HCT116 (cell line): ENCODE measurements around the gene IFI27L2. TPM values are rescaled to one million over a fixed set of nuclear protein-coding genes. Genes with fewer than 3 reads are reported as not detected.

Experiments used
- ATAC-seq: fragments of 200-7000 bp; cut with Tn5 transposase; 2 replicates; pipeline ENCODE4 v1.9.1; 2020; ENCODE audit warnings: mild to moderate bottlenecking, moderate library complexity
- BruUV-seq: library from RNA; stranded (reverse); fragments of 400-500 nt; replicated peaks from 2 replicates; lab custom pipeline; 2021; lab: Mats Ljungman, UMichigan
- CTCF ChIA-PET: fragments of 300-600 bp; sonication (Branson Sonifier 250); formaldehyde crosslinking; loops from one replicate; lab custom pipeline; 2021; ENCODE audit warnings: antibody characterized with exemption; lab: Charles Lee
- POLR2A ChIA-PET: fragments of 300-600, 350-600 bp; sonication (Branson Sonifier 250); formaldehyde crosslinking; loops from one replicate; lab custom pipeline; 2021; ENCODE audit warnings: antibody characterized with exemption; lab: Charles Lee
- RAD21 ChIA-PET, 2 experiments: fragments of 300-600 bp; sonication (Branson Sonifier 250); formaldehyde crosslinking; loops; one replicate each; lab custom pipeline; 2023; ENCODE audit warnings: low total read pairs in 2 of 2; ENCODE audit not compliant: uncharacterized antibody in 2 of 2, unreplicated experiment in 2 of 2, low non-redundant PET in 1 of 2; lab: Charles Lee
- DNase-seq: peaks from one replicate; pipeline ENCODE4 v3.0.0-alpha.2; 2010; ENCODE audit warnings: low read depth, low spot score
- H2AFZ ChIP-seq: fragments of 200-600 bp; shearing (Covaris generic), sonication (generic); 2 replicates; pipeline ENCODE4 v1.6.1; 2017; ENCODE audit warnings: low read depth, mixed run types, mixed read lengths, antibody characterized with exemption, low read length; ENCODE audit not compliant: poor library complexity, severe bottlenecking
- H3K27ac ChIP-seq: 2 replicates; pipeline ENCODE4 v1.5.1; 2012; ENCODE audit warnings: low read depth, low read length
- H3K27me3 ChIP-seq: fragments of 200-600 bp; sonication (generic); 2 replicates; pipeline ENCODE4 v1.6.1; 2016; ENCODE audit warnings: mixed run types, low read length, mixed read lengths; ENCODE audit not compliant: insufficient read depth
- H3K36me3 ChIP-seq, 2 experiments: fragments of 200-500 bp in 1 of 2; fragments of 200-600 bp in 1 of 2; sonication (Bioruptor generic) in 1 of 2; sonication (generic) in 1 of 2; 2 replicates each; pipeline versions ENCODE4 v1.5.1 to v1.6.1; 2014 to 2016; ENCODE audit warnings: low read length in 2 of 2, inconsistent platforms in 1 of 2, mixed read lengths in 1 of 2, mixed run types in 1 of 2; ENCODE audit not compliant: insufficient read depth in 2 of 2, control insufficient read depth in 1 of 2
- H3K4me1 ChIP-seq, 2 experiments: fragments of 200-600 bp in 1 of 2; sonication (generic) in 1 of 2; 2 replicates each; pipeline versions ENCODE4 v1.5.1 to v1.6.1; 2012 to 2017; ENCODE audit warnings: low read length in 2 of 2, inconsistent platforms in 1 of 2, mild to moderate bottlenecking in 1 of 2, mixed read lengths in 1 of 2, mixed run types in 1 of 2, moderate library complexity in 1 of 2; ENCODE audit not compliant: insufficient read depth in 2 of 2, control insufficient read depth in 1 of 2
- H3K4me2 ChIP-seq: fragments of 200-600 bp; sonication (generic); 2 replicates; pipeline ENCODE4 v1.6.1; 2017; ENCODE audit warnings: mixed run types, low read length, mixed read lengths
- H3K4me3 ChIP-seq, 2 experiments: fragments of 200-600 bp in 1 of 2; sonication (generic) in 1 of 2; replicated peaks in 1 of 2; 2 replicates each; pipeline ENCODE4 v1.5.1; 2011 to 2016; ENCODE audit warnings: low read length in 2 of 2, control low read depth in 1 of 2, low read depth in 1 of 2, mild to moderate bottlenecking in 1 of 2, mixed read lengths in 1 of 2, mixed run types in 1 of 2
- H3K79me2 ChIP-seq: fragments of 200-600 bp; sonication (generic); 2 replicates; pipeline ENCODE4 v1.6.1; 2017; ENCODE audit warnings: mild to moderate bottlenecking, mixed run types, low read length, moderate library complexity, mixed read lengths; ENCODE audit not compliant: insufficient read depth
- H3K9ac ChIP-seq: fragments of 200-600 bp; sonication (generic); 2 replicates; pipeline ENCODE4 v1.6.1; 2016; ENCODE audit warnings: low read length, mixed read lengths
- H3K9me2 ChIP-seq: fragments of 200-600 bp; sonication (generic), shearing (Covaris generic); 2 replicates; pipeline ENCODE4 v1.6.1; 2017; ENCODE audit warnings: mixed run types, mild to moderate bottlenecking, moderate library complexity; ENCODE audit not compliant: insufficient read depth
- H3K9me3 ChIP-seq, 2 experiments: fragments of 200-500 bp in 1 of 2; fragments of 200-600 bp in 1 of 2; sonication (Bioruptor generic) in 1 of 2; sonication (generic) in 1 of 2; 2 replicates each; pipeline ENCODE4 v1.6.1; 2014 to 2017; ENCODE audit warnings: low read length in 2 of 2, mixed read lengths in 2 of 2, inconsistent platforms in 1 of 2, low read depth in 1 of 2, mild to moderate bottlenecking in 1 of 2, mixed run types in 1 of 2, moderate library complexity in 1 of 2; ENCODE audit not compliant: control insufficient read depth in 1 of 2, insufficient read depth in 1 of 2
- H4K20me1 ChIP-seq: fragments of 200-600 bp; sonication (generic), shearing (Covaris generic); 2 replicates; pipeline ENCODE4 v1.6.1; 2017; ENCODE audit warnings: mixed run types, mild to moderate bottlenecking, moderate library complexity; ENCODE audit not compliant: insufficient read depth
- ATF3 ChIP-seq: IDR thresholded peaks from 2 replicates; pipeline ENCODE4 v1.6.1; 2012
- CBX3 ChIP-seq: IDR thresholded peaks from 2 replicates; pipeline ENCODE4 v1.6.1; 2012; ENCODE audit warnings: low read depth
- CEBPB ChIP-seq: IDR thresholded peaks from 2 replicates; pipeline ENCODE4 v1.6.1; 2012; ENCODE audit warnings: low read depth
- ELF1 ChIP-seq: IDR thresholded peaks from 2 replicates; pipeline ENCODE4 v1.6.1; 2012; ENCODE audit warnings: low read depth, borderline replicate concordance
- EZH2 ChIP-seq: fragments of 200-600 bp; sonication (generic); IDR thresholded peaks from 2 replicates; pipeline ENCODE4 v1.6.1; 2017; ENCODE audit warnings: antibody characterized with exemption, mixed run types
- EZH2phosphoT487 ChIP-seq: fragments of 200-600 bp; IDR thresholded peaks from 2 replicates; pipeline ENCODE4 v1.6.1; 2018; ENCODE audit warnings: antibody characterized with exemption, borderline replicate concordance
- JUND ChIP-seq: IDR thresholded peaks from 2 replicates; pipeline ENCODE4 v1.6.1; 2012
- POLR2AphosphoS5 ChIP-seq: IDR thresholded peaks from 2 replicates; pipeline ENCODE4 v1.6.1; 2011; ENCODE audit warnings: mild to moderate bottlenecking, low read depth, low read length, moderate library complexity
- RAD21 ChIP-seq: IDR thresholded peaks from 2 replicates; pipeline ENCODE4 v1.6.1; 2012; ENCODE audit warnings: low read depth, mild to moderate bottlenecking
- REST ChIP-seq: IDR thresholded peaks from 2 replicates; pipeline ENCODE4 v1.6.1; 2012; ENCODE audit warnings: low read depth
- SP1 ChIP-seq: IDR thresholded peaks from 2 replicates; pipeline ENCODE4 v1.6.1; 2012; ENCODE audit warnings: low read depth
- SRF ChIP-seq: IDR thresholded peaks from 2 replicates; pipeline ENCODE4 v1.6.1; 2012; ENCODE audit warnings: low read depth
- ZBTB33 ChIP-seq: IDR thresholded peaks from 2 replicates; pipeline ENCODE4 v1.6.1; 2011; ENCODE audit warnings: mild to moderate bottlenecking, low read length, moderate library complexity; ENCODE audit not compliant: insufficient replicate concordance; ENCODE audit errors: extremely low read depth
- ZFX ChIP-seq: fragments of 450-650 bp; IDR thresholded peaks from 2 replicates; pipeline ENCODE4 v1.6.1; 2017
- intact Hi-C: fragments of 100-400 bp; cut with micrococcal nuclease; formaldehyde crosslinking; loops from 2 replicates; pipeline ENCODE4 v1.10.0; 2022
- total RNA-seq: library from RNA; stranded (reverse); gene quantifications from one replicate; pipeline ENCODE4 v1.2.1, GENCODE V29; 2021; ENCODE audit not compliant: unreplicated experiment

The IFI27L2 gene
- total RNA-seq, 1 experiment from 2014 or later = 42.9 TPM

GRCh38 chr14:94127330-94127729 lies 2.1 kb downstream of the IFI27L2 start:
- intact Hi-C loops = no loop called here
- Histone ChIP-seq H3K27me3 (no peaks in the 10 kb centered on the region), H2AFZ (no peak overlapping the region), H4K20me1 (no peaks in the 10 kb centered on the region), H3K27ac (no peak overlapping the region), H3K9me3 (no peaks in the 10 kb centered on the region), H3K9me2 (no peaks in the 10 kb centered on the region), H3K36me3 (no peaks in the 10 kb centered on the region), H3K9ac (no peak overlapping the region), H3K4me2 (no peak overlapping the region), H3K79me2 (no peaks in the 10 kb centered on the region), H3K4me3 (no peak overlapping the region), H3K4me1 (peaks cover 6 to 22% of the 10 kb centered on the region in 2 experiments; a peak in 3 of 4 replicates)
- ChIA-PET POLR2A (no interaction called here), RAD21 (no interaction called here), CTCF (no interaction called here)
- ATAC-seq (no peak), DNase-seq (no peak)
- BruUV-seq = no TSS peak
- TF ChIP-seq SRF (no peak), EZH2 (no peak), EZH2phosphoT487 (no peak), RAD21 (no peak), CEBPB (no peak), JUND (no peak), ATF3 (no peak), ZBTB33 (no peak), CBX3 (no peak), REST (no peak), ELF1 (no peak), POLR2AphosphoS5 (no peak), SP1 (no peak), ZFX (no peak)
